Measurements from ENCODE around the gene HOXC6.
A peak's percentile ranks its signal among the peaks of the same experiment; 100 is the strongest.

The HOXC6 gene

GRCh38 chr12:54028314-54029201 lies at the start of gene HOXC6:
HOXC6 (plus strand) TSS chr12:54028440; CDS start chr12:54028522, 82 bp downstream.
- DNase-seq (ENCODE audit: low spot score) = peak; percentile 46

GRCh38 chr12:53978477-53979356 lies 49.5 kb upstream of the HOXC6 start:
- DNase-seq (ENCODE audit: low spot score) = no peak

GRCh38 chr12:53980104-53980801 lies 48.0 kb upstream of the HOXC6 start:
- peak; percentile 61 for DNase-seq (ENCODE audit: low spot score)

- no peak for DNase-seq (ENCODE audit: low spot score)
Observed at GRCh38 chr12:53980802-53981496, 47.3 kb upstream of the HOXC6 start.

GRCh38 chr12:53981634-53982565 lies 46.3 kb upstream of the HOXC6 start:
- DNase-seq (ENCODE audit: low spot score) = no peak

GRCh38 chr12:53982648-53983567 lies 45.3 kb upstream of the HOXC6 start:
- no peak for DNase-seq (ENCODE audit: low spot score)

- DNase-seq (ENCODE audit: low spot score) = no peak
Observed at GRCh38 chr12:53983568-53983949, 44.7 kb upstream of the HOXC6 start.

GRCh38 chr12:53983950-53984572 lies 44.2 kb upstream of the HOXC6 start:
- DNase-seq (ENCODE audit: low spot score) = no peak

- peak; percentile 98 for DNase-seq (ENCODE audit: low spot score)
Observed at GRCh38 chr12:53984901-53985691, 43.1 kb upstream of the HOXC6 start, which contains the start of gene HOXC10. HOXC10 (plus strand) TSS chr12:53985146; CDS start chr12:53985260, 114 bp downstream.

- DNase-seq (ENCODE audit: low spot score) = no peak
Observed at GRCh38 chr12:53985692-53985993, 42.6 kb upstream of the HOXC6 start.

GRCh38 chr12:53985994-53986685 lies 42.1 kb upstream of the HOXC6 start:
- DNase-seq (ENCODE audit: low spot score) = peak; percentile 69

GRCh38 chr12:53986686-53987483 lies 41.4 kb upstream of the HOXC6 start:
- DNase-seq (ENCODE audit: low spot score) = no peak

GRCh38 chr12:53987787-53988230 lies 40.4 kb upstream of the HOXC6 start:
- no peak for DNase-seq (ENCODE audit: low spot score)

GRCh38 chr12:53988541-53989226 lies 39.6 kb upstream of the HOXC6 start:
- DNase-seq (ENCODE audit: low spot score) = peak; percentile 3

- peak; percentile 73 for DNase-seq (ENCODE audit: low spot score)
Observed at GRCh38 chr12:53989227-53990113, 38.8 kb upstream of the HOXC6 start.
